RKO (cell line): ENCODE results near the gene MED23.
A peak's percentile ranks its signal among the peaks of the same experiment; 100 is the strongest.
"Not testable (repeated sequence)": the region's sequence is repeated elsewhere in the genome, so short reads cannot be mapped to it uniquely, and the experiment has no call there.

Source experiments
- DNase-seq: peaks from one replicate; pipeline ENCODE4 v3.0.0-alpha.2; 2016; ENCODE audit warnings: low spot score

Gene MED23

DNA sequence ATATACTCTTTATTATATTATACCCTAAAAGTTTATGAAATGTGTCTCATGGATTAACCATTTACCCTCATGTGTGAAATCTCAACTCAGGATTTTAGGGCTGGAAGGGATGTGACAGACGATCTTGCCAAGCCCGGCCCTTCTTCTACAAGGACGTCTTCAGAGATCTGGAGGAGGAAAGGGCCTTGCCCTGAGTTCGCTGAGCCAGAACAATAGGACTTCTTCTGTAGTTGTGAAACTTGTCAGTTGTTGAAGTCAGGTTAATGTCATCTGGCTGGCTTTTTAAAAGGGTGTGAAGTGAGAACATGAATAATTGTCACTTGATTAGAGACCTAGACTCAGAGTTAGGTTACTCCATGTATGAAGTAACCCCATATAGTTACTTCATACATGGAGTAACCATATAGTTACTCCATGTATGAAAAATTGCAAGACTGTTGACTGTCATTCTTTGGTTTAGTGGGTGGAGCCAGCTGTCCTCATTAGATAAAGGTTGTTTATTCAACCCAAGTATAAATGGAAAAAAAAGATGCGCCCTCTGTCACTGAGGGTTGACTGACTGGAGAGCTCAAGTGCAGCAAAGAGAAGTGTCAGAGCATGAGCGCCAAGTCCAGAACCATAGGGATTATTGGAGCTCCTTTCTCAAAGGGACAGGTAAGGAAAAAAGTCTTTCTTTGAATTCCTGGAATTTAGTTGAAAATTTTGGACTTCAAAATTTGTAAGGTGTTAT is 55.2 kb downstream of the MED23 start, which contains the start of gene ARG1:
TSS of gene ARG1 (plus strand) at position 541 of the 730 bp plus-strand sequence. CDS start at position 598, 57 bp downstream.
- DNase-seq, result no peak

DNA sequence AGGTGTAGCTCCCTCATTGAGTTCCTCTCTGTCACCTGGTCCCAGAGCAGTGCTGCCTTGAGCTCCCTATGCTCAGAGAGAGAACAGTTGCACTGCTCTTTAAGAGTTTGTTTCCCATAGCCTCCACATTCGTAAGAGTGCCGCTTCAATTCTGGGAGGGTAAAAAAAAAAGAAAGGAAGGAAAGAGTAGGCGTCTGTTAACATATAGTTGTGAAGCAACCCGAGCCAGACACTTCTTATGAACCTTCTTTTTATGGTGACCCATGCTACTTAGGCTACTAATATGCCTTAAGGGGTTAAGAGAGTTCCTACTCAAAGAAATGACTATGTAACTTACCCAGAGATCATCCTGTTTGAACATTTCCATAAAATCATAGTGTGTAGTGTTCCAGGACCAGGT is 59.3 kb downstream of the MED23 start:
- no peak for DNase-seq

DNA sequence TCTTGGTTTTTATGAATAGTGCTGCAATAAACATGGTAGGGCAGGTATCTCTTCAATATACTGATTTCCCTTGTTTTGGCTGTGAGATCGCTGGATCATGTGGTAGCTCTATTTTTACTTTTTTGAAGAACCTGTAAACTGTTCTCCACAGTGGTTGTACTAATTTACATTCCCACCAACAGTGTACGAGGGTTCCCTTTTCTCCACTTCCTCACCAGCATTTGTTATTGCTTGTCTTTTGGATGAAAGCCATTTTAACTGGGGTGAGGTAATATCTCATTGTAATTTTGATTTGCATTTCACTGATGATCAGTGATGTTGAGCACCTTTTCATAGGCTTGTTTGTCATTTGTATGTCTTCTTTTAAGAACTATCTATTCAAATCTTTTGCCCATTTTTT is 63.0 kb downstream of the MED23 start:
- no peak for DNase-seq

DNA sequence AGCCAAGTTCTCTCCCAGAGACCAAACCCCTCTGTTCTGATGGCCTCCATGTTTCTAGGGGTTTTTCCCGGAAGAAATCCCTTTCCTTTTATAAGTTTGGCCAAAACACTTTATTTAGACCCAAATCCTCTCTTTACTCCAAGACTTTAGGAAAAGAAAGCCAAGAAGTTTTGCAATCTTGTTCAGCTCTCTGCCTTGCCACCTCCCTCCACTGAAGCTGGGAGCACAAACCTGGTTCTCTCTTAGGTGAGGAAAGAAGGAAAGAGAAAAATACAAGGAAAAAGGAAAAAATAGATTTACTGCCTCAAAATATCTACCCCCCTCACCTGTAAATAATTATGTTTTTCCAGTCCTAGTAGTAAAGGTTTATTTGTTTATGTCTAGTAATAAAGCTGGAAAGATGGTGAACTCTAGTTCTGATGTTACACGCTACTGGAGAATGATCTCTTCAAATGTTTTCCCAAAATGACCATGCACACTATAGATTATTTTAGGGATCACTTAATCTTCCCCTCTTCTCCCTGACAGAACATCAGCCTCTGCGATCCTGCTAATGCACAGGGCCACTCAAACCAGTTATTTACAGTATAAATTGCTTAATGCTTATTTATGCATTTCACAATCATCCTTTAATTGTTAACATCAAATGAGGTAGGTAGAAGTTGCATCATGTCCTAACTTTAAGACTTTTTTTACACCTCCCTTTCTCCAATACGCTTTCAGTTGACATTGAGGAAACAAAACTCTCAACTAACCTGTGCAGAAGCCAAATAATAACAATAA is 65.9 kb downstream of the MED23 start:
- no peak for DNase-seq

DNA sequence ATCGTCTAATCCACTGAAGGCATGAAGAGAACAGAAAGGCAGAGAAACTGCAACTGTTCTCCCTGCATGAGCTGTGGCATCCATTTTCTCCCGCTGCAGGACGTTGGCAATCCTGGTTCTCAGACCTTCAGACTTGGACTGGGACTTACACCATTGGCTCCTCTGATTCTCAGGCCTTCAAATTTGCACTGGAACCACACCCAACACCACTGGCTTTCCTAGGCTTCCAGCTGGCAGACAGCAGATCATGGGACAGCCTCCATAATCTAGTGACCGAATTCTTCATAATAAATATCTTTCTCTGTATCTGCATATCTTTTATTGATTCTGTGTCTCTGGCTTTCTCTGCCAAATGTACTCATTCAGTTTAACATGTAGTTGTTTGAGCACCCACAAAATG is 69.1 kb downstream of the MED23 start:
- DNase-seq, result no peak

DNA sequence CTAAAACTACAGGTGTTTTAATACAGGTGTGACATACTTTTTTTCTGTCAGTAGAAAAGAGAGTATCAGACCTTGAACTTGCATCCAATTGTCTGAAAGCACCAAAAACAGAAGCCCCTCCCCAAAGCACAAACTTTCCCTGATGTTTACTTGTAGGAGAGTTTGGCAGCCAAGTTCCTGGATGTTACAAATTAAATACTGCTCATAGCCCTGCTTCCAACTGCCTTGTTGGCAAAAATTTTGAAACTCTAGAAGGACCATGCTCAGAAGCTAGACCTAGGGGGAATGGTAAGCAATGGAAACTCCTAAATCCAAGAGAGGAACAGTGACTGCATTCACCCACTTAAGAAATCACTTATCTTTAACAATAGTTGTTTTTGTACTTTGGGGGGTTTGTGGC is 72.0 kb downstream of the MED23 start:
- DNase-seq, result no peak

DNA sequence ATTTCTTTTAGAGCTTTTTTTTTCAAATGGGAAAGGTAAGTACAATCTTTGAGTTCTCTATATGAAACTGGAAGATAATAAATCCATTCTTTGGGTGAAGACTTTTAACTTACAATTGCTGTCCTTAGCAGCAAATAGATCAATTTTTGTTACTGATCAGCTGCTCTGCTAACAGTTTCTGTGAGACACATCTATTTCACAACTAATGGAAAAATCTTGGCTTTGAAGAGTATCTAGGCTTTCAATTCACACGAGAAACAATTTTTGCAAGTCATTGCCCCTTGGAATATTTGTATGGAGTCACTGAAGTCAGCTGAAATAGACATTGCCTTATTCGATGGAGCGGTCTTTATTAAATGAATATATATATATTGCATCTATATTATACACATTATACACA is 75.5 kb downstream of the MED23 start:
- DNase-seq, result no peak

DNA sequence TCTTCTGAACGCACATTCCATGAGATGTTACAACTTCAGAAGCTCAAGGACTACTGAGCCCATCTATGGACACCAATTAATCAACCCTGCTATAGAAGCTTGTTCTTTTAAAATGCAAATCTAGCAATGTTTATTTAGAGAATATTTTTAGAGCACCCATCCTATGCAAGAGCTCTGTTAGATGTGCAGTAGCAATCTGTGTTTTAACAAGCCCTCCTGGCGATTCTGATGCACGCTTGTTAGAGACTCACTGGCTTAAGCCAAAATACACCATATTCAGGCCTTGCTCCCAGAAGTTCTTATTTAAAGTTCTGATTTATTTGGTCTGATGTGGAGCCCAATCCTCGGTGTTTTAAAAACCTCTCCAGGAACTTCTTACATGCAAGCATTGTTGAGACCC is 76.1 kb downstream of the MED23 start:
- no peak for DNase-seq

DNA sequence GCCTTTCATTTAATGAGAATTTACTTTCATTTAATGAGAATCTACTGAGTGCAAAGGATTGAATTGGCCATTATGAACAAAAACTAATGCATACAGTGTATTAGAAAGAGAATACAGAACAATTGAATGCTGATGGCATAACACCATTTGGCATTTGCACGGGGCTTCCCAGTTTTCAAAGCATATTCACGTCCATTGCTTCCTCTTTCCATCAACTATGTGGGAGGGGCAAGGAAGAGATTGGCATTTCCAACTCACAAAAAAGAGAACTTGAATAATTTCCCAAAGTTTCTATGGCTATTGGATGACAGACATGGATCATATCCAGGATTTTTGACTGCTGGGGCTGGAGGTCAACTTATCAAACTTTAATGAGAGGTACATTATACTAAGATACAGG is 78.2 kb downstream of the MED23 start:
- DNase-seq, result no peak

DNA sequence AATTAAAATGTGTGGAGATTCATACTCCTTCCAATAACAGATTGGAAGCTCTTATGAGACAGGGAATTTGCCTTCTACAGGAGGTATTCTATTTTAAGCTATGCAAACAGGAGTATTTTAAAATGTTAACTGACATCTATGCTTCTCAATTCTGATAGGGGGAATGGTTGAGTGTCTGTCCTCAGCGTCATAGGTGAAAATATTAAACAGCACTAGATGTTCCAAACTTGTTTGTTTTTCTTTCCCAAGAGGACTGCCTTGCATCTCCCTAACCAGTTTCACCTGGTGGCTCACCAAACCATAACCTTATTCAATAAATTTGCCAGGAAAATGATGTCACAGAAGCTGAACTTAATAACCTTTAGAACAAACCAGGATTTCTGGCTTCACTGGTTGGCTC is 79.6 kb downstream of the MED23 start:
- DNase-seq, result no peak

DNA sequence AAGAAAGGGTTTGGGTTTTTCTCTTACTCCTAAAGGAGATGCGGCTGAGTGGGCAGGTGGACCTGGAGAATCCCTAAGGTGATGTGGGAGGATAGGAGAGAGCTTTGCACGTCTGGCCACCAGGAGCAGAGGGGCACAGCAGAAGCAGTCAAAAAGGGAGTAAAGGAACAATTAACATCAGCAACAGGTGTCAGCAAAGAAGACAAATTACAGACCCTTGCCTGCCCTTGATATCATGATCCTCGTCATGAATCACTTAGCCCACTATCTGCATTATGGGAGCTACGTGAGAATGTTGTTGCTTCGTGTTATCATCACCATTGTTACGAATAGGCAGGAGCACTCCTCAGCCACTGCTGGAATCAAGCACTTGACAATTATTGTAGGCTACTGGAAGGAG is 80.6 kb downstream of the MED23 start:
- no peak for DNase-seq

DNA sequence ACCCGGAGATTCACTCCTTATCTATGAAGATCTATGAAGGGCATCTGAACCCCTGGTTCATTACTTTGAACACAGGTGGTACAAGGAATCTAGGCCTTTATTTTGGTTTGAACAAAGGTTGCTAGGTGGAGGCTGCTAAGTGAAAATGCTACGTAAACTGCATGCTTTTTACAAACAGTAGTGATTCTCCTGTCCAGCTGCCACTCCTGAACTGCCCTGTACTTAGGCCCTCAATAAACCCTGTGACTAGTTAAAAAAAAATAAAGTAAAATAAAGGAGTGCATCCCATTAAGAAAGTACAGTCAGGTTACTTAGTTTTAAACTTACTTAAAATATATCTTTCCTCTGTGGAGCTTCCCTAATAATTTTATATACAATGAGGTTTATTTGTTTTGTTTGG is 82.7 kb downstream of the MED23 start:
- no peak for DNase-seq

DNA sequence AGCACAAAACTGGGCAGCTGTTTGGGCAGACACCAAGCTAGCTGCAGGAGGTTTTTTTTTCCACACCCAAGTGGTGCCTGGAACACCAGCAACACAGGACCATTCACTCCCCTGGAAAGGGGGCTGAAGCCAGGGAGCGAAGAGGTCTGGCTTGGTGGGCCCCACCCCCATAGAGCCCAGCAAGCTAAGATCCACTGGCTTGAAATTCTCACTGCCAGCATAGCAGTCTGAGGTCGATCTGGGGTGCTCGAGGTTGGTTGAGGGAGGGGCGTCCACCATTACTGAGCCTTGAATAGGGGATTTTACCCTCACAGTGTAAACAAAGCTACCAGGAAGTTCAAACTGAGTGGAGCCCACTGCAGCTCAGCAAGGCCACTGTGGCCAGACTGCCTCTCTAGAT is 89.4 kb downstream of the MED23 start:
- DNase-seq, result not testable (repeated sequence)

DNA sequence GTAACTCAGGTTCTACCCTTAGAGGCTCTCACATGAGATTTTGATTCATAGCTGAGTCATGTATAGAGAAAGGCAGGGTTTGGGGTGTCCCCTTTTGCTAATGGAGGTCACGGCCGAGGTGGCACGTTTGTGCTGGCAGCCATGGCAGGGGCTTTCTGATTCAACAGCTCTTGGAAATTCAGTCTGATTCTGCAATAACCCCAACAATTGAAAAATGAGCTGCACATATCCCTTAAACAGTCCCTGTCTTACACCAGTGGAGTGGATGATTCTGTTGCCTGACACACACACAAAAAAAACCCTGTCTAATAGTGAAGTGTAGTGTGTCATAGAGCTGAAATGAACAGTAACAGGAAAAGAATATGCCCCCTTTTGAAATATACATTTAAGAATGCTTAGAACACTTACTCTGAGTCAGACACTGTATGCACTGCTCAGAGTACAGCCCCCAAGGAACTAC is 95.4 kb downstream of the MED23 start:
- DNase-seq, result peak; percentile 9

DNA sequence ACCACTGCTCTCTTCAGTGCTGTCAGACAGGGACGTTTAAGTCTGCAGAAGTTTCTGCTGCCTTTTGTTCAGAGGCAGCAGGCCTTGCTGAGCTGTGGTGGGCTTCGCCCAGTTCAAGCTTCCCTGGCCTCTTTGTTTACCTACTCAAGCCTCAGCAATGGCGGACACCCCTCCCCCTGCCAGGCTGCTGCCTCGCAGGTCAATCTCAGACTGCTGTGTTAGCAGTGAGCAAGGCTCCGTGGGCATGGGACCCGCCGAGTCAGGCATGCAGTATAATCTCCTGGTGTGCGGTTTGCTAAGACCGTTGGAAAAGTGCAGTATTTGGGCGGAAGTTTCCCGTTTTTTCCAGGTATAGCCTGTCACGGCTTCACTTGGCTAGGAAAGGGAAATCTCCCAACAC is 96.4 kb downstream of the MED23 start:
- not testable (repeated sequence) for DNase-seq

DNA sequence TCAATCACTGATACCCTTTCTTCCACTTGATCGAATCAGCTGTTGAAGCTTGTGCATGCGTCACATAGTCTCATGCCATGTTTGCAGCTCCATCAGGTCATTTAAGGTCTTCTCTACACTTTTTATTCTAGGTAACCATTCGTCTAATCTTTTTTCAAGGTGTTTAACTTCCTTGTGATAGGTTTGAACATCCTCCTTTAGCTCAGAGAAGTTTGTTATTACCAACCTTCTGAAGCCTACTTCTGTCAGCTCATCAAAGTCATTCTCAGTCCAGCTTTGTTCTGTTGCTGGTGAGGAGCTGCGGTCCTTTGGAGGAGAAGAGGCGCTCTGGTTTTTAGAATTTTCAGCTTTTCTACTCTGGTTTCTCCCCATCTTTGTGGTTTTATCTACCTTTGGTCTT is 97.1 kb downstream of the MED23 start:
- DNase-seq, result not testable (repeated sequence)

DNA sequence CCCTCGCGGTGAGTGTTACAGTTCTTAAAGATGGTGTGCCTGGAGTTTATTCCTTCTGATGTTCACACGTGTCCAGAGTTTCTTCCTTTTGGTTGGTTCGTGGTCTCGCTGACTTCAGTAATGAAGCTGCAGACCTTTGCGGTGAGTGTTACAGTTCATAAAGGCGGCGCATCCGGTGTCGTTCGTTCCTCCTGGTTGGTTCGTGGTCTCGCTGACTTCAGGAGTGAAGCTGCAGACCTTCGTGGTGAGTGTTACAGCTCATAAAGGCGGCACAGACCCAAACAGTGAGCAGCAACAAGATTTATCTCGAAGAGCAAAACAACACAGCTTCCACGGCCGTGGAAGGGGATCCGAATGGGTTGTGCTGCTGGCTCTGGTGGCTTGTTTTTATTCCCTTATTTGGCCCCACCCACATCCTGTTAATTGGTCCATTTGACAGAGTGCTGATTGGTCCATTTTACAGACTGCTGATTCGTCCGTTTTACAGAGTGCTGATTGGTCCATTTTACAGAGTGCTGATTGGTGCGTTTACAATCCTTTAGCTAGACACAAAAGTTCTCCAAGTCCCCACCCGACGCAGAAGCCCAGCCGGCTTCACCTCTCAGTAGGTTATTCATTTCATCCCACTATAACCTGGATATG is 103.2 kb downstream of the MED23 start:
- no peak for DNase-seq

DNA sequence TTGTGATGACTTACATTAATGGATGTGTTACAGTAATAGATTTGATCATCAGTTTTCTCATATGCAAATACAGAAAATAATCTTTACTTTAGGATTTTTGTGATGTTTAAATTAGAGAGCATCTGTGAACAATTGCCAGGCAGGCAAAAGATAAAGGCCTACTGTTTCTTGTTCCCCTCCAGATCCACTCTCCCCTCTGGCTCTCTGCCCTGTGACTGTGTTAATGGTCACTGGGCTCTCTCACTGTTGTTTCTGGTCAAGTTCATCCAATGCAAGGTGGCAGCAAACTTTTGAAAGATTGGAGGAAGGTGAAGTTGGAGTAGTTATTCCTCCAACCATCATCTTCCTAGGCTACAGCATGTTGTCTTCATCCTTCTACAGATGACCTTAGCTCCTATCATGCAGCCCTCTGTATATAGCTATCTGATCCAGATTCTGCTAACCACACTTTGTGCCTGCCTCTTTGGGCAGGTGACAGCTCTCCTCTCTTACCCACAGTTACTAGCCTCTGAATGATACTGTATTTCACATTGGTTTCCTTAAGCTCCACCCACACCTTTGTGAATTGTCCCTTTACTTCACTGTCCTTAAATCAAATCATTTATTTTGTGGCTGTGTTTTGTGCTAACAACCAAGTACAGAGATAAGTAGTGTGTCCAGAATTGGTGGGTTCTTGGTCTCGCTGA is 103.9 kb downstream of the MED23 start:
- DNase-seq, result no peak
